H1 (cell line): ENCODE results near the gene GPR137. TPM values are rescaled to one million over a fixed set of nuclear protein-coding genes. Genes with fewer than 3 reads are reported as not detected.

Experiments
- CTCF ChIA-PET: fragments of 300-600 bp; sonication (Branson Sonifier 250); formaldehyde crosslinking; loops from one replicate; lab custom pipeline; 2021; ENCODE audit not compliant: partially characterized antibody; lab: Charles Lee
- POLR2A ChIA-PET: fragments of 300-600 bp; sonication (Branson Sonifier 250); formaldehyde crosslinking; loops from one replicate; lab custom pipeline; 2021; ENCODE audit warnings: inconsistent platforms; ENCODE audit not compliant: partially characterized antibody; lab: Charles Lee
- DNase-seq, 2 experiments: peaks; one replicate each; pipeline versions ENCODE4 v3.0.0 to v3.0.0-alpha.2; 2010 to 2022; ENCODE audit warnings: low spot score in 2 of 2, low read depth in 1 of 2, mixed read lengths in 1 of 2
- FAIRE-seq: peaks from 2 replicates; lab custom pipeline; 2011; peaks lifted over from hg19 to GRCh38; lab: Jason Lieb, UNC
- H2AFZ ChIP-seq: 2 replicates; pipeline ENCODE4 v1.8.1; 2012; ENCODE audit warnings: low read length, inconsistent platforms
- H2AK5ac ChIP-seq: 2 replicates; pipeline ENCODE4 v1.6.1; 2013; ENCODE audit warnings: low read depth, low read length
- H2BK120ac ChIP-seq: replicated peaks from 2 replicates; pipeline ENCODE3; 2013; ENCODE audit warnings: low read depth, low read length, inconsistent platforms
- H2BK12ac ChIP-seq: 2 replicates; pipeline ENCODE4 v1.6.1; 2013; ENCODE audit warnings: low read depth, low read length
- H2BK15ac ChIP-seq: 2 replicates; pipeline ENCODE4 v1.6.1; 2013; ENCODE audit warnings: low read length
- H2BK20ac ChIP-seq: 2 replicates; pipeline ENCODE4 v1.6.1; 2013; ENCODE audit warnings: low read length
- H2BK5ac ChIP-seq: 2 replicates; pipeline ENCODE4 v1.6.1; 2013; ENCODE audit warnings: low read depth, low read length
- H3K14ac ChIP-seq: 2 replicates; pipeline ENCODE4 v1.6.1; 2013; ENCODE audit warnings: inconsistent platforms; ENCODE audit not compliant: insufficient read length
- H3K18ac ChIP-seq: 2 replicates; pipeline ENCODE4 v1.6.1; 2013; ENCODE audit warnings: low read length; ENCODE audit errors: extremely low read depth
- H3K23ac ChIP-seq: 2 replicates; pipeline ENCODE4 v1.6.1; 2013; ENCODE audit warnings: inconsistent platforms; ENCODE audit not compliant: insufficient read length
- H3K23me2 ChIP-seq: 2 replicates; pipeline ENCODE4 v1.6.1; 2013; ENCODE audit warnings: low read depth, low read length
- H3K27ac ChIP-seq: 2 replicates; pipeline ENCODE4 v1.6.1; 2011; ENCODE audit warnings: low read depth, low read length, inconsistent platforms
- H3K27me3 ChIP-seq, 4 experiments: replicated peaks in 1 of 4; 1 replicate in 1 of 4; 2 replicates in 3 of 4; pipeline versions ENCODE4 v1.6.1 to v1.8.1; 2011 to 2013; ENCODE audit warnings: low read length in 3 of 4, mild to moderate bottlenecking in 3 of 4, inconsistent platforms in 2 of 4, mixed read lengths in 2 of 4, moderate library complexity in 1 of 4; ENCODE audit not compliant: control insufficient read depth in 3 of 4, insufficient read depth in 3 of 4; ENCODE audit errors: extremely low read depth in 1 of 4
- H3K36me3 ChIP-seq, 4 experiments: 2 replicates each; pipeline versions ENCODE4 v1.6.1 to v1.8.1; 2011 to 2013; ENCODE audit warnings: mild to moderate bottlenecking in 4 of 4, low read length in 3 of 4, moderate library complexity in 2 of 4, control low read depth in 1 of 4, inconsistent platforms in 1 of 4; ENCODE audit not compliant: insufficient read depth in 4 of 4, control insufficient read depth in 2 of 4
- H3K4ac ChIP-seq: replicated peaks from 2 replicates; pipeline ENCODE3; 2013; ENCODE audit warnings: low read length, low read depth, mixed read lengths, inconsistent platforms; ENCODE audit not compliant: insufficient read length
- H3K4me1 ChIP-seq, 4 experiments: replicated peaks in 1 of 4; 1 replicate in 1 of 4; 2 replicates in 3 of 4; pipeline versions ENCODE4 v1.6.1 to v1.8.1; 2011 to 2013; ENCODE audit warnings: low read length in 3 of 4, inconsistent platforms in 2 of 4, mixed read lengths in 1 of 4; ENCODE audit not compliant: insufficient read depth in 4 of 4, control insufficient read depth in 3 of 4
- H3K4me2 ChIP-seq, 2 experiments: 2 replicates each; pipeline versions ENCODE4 v1.6.1 to v1.8.1; 2011 to 2013; ENCODE audit warnings: low read depth in 2 of 2, low read length in 2 of 2, control low read depth in 1 of 2, inconsistent platforms in 1 of 2, mild to moderate bottlenecking in 1 of 2; ENCODE audit not compliant: insufficient read depth in 1 of 2
- H3K4me3 ChIP-seq, 4 experiments: fragments of 200-600, 300-600 bp in 1 of 4; sonication (generic), shearing (Covaris generic), sonication (Bioruptor Twin) in 1 of 4; 2 replicates each; pipeline versions ENCODE4 v1.5.1 to v1.8.1; 2011 to 2016; ENCODE audit warnings: low read length in 4 of 4, low read depth in 3 of 4, control low read depth in 2 of 4, inconsistent platforms in 2 of 4, mild to moderate bottlenecking in 2 of 4, mixed read lengths in 1 of 4, moderate library complexity in 1 of 4; ENCODE audit not compliant: insufficient read depth in 2 of 4; ENCODE audit errors: extremely low read depth in 1 of 4
- H3K56ac ChIP-seq: replicated peaks from 2 replicates; pipeline ENCODE3; 2013; ENCODE audit warnings: low read depth, mild to moderate bottlenecking, mixed read lengths, low read length, inconsistent platforms; ENCODE audit not compliant: insufficient read length
- H3K79me1 ChIP-seq: 2 replicates; pipeline ENCODE4 v1.6.1; 2013; ENCODE audit warnings: low read depth, low read length, control low read depth
- H3K79me2 ChIP-seq, 2 experiments: 2 replicates each; pipeline versions ENCODE4 v1.6.1 to v1.8.1; 2012 to 2013; ENCODE audit warnings: low read length in 2 of 2, mild to moderate bottlenecking in 2 of 2, inconsistent platforms in 1 of 2; ENCODE audit not compliant: insufficient read depth in 2 of 2, control insufficient read depth in 1 of 2
- H3K9ac ChIP-seq, 4 experiments: replicated peaks in 1 of 4; 1 replicate in 1 of 4; 2 replicates in 3 of 4; pipeline versions ENCODE4 v1.6.1 to v1.8.1; 2011 to 2013; ENCODE audit warnings: low read depth in 3 of 4, low read length in 3 of 4, control low read depth in 2 of 4, mild to moderate bottlenecking in 2 of 4, moderate library complexity in 2 of 4, inconsistent platforms in 1 of 4; ENCODE audit errors: extremely low read depth in 1 of 4
- H3K9me3 ChIP-seq, 2 experiments: 2 replicates each; pipeline versions ENCODE4 v1.6.1 to v1.8.1; 2012 to 2013; ENCODE audit warnings: mild to moderate bottlenecking in 2 of 2, moderate library complexity in 2 of 2, control low read depth in 1 of 2, inconsistent platforms in 1 of 2, low read depth in 1 of 2, low read length in 1 of 2, mixed read lengths in 1 of 2; ENCODE audit not compliant: insufficient read depth in 2 of 2
- H4K20me1 ChIP-seq, 2 experiments: replicated peaks in 1 of 2; 2 replicates each; pipeline versions ENCODE3 to v1.8.1; 2011 to 2013; ENCODE audit warnings: inconsistent platforms in 2 of 2, low read length in 2 of 2, mild to moderate bottlenecking in 1 of 2; ENCODE audit not compliant: insufficient read depth in 2 of 2, control insufficient read depth in 1 of 2
- H4K5ac ChIP-seq: 2 replicates; pipeline ENCODE4 v1.6.1; 2013; ENCODE audit warnings: low read length, low read depth, mixed read lengths, inconsistent platforms; ENCODE audit not compliant: insufficient read length
- H4K8ac ChIP-seq: 2 replicates; pipeline ENCODE4 v1.8.0; 2013; ENCODE audit warnings: mild to moderate bottlenecking, moderate library complexity, low read length, inconsistent platforms; ENCODE audit not compliant: insufficient read depth; ENCODE audit errors: extremely low read depth
- H4K91ac ChIP-seq: replicated peaks from 2 replicates; pipeline ENCODE3; 2013; ENCODE audit warnings: low read length, mixed read lengths, inconsistent platforms; ENCODE audit not compliant: insufficient read length
- BRCA1 ChIP-seq: IDR thresholded peaks from 2 replicates; pipeline ENCODE4 v1.6.1; 2012; ENCODE audit warnings: low read depth, low read length, improper control_type of control experiment
- CEBPB ChIP-seq: IDR thresholded peaks from 2 replicates; pipeline ENCODE4 v1.6.1; 2012; ENCODE audit warnings: low read depth, low read length
- E2F6 ChIP-seq: IDR thresholded peaks from 2 replicates; pipeline ENCODE4 v1.6.1; 2012; ENCODE audit warnings: inconsistent platforms
- HDAC2 ChIP-seq, 2 experiments: fragments of 300-600 bp in 1 of 2; sonication (generic) in 1 of 2; IDR thresholded peaks; 2 replicates each; pipeline ENCODE4 v1.6.1; 2011 to 2012; ENCODE audit warnings: low read depth in 2 of 2, low read length in 2 of 2, mild to moderate bottlenecking in 2 of 2, moderate library complexity in 2 of 2, borderline replicate concordance in 1 of 2, inconsistent platforms in 1 of 2
- POU5F1 ChIP-seq: IDR thresholded peaks from 2 replicates; pipeline ENCODE4 v1.6.1; 2011; ENCODE audit warnings: low read depth, mild to moderate bottlenecking, low read length, moderate library complexity
- SAP30 ChIP-seq: fragments of 300-600 bp; sonication (generic); IDR thresholded peaks from 2 replicates; pipeline ENCODE4 v1.7.1; 2012; ENCODE audit warnings: low read length, moderate library complexity, mild to moderate bottlenecking, inconsistent platforms; ENCODE audit not compliant: insufficient read depth, insufficient replicate concordance
- USF2 ChIP-seq: IDR thresholded peaks from 2 replicates; pipeline ENCODE4 v1.6.1; 2011; ENCODE audit warnings: low read length, improper control_type of control experiment
- WGBS, 2 experiments: shearing (Covaris generic) in 1 of 2; methylation state at CpG; one replicate each; pipeline versions ENCODE4 v1.1.6 to v1.1.7; 2013 to 2015; ENCODE audit warnings: low lambda C conversion rate in 2 of 2, mixed read lengths in 2 of 2, inconsistent platforms in 1 of 2, low coverage in 1 of 2, missing lambda C conversion rate in 1 of 2; ENCODE audit not compliant: insufficient replicate concordance in 2 of 2, insufficient coverage in 1 of 2, insufficient read length in 1 of 2; ENCODE audit errors: extremely low coverage in 1 of 2, missing lambda C conversion rate in 1 of 2; 5-methylcytosine and 5-hydroxymethylcytosine counted together
- polyA plus RNA-seq, 7 experiments: library from polyadenylated mRNA; depleted of rRNA in 3 of 7; stranded (reverse) in 5 of 7; unstranded in 2 of 7; fragments of >200 nt in 5 of 7; fragments of 200-250 nt in 2 of 7; gene quantifications; 1 replicate in 5 of 7; 2 replicates in 1 of 7; 4 replicates in 1 of 7; pipeline versions ENCODE4 v1.2.1 to v1.2.3, GENCODE V29; 2011 to 2013; ENCODE audit warnings: missing spikeins in 2 of 7, mixed read lengths in 2 of 7
- total RNA-seq: library from RNA; stranded (reverse); fragmentation: NEBNext Ultra II Directional; extraction: Animal tissue kit (Norgen Biotek cat#: 25700); gene quantifications from 2 replicates; pipeline ENCODE4 v1.2.1, GENCODE V29; 2021

GPR137 gene
- total and polyA plus RNA-seq, 2 of the 8 experiments (the other 6 are each of a cell fraction or from before 2014, with no cell fraction given): 36.2 to 37.8 TPM

DNA sequence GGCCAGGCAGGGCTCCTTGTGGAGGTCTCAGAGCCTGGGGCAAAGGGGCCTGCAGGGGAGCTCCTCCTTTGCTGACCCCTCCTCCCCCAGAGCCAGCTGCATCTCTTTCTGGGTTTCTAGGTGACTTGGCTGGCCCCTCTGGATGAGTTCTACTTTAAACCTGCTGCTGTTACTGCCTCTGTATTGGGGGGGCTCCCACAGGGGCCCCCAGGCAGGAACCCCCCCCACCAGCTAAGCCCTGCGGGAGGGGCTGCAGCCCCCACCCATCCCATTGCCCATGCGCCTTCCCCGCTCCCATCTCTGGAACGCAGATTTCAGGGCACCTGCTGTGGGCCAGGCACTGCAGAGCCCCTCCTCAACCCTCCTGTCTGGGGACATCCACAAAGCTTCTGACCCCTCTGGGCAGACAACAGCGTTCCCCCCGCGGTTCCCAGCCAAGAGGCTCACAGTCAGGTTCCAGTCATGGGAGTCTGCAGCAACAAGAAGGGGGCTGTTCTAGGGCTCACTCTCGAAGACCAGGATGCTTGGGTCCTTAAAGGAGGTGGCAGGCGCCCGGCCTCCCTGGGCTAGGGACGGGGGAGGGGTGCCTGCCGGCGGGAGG is 35.1 kb upstream of the GPR137 start:
- H3K79me1 ChIP-seq: peaks cover 7% of the 10 kb centered on the region
- FAIRE-seq (no peak), DNase-seq (no peak)
- peak overlapping the region; percentile 93; the same call in 1 of the 2 replicates for H2BK5ac ChIP-seq
- H3K9ac ChIP-seq: peak overlapping the region in 2 of 4 experiments; percentile 67 to 76; a peak in 4 of 7 replicates
- peaks cover 6 to 31% of the 10 kb centered on the region in 2 experiments; a peak in 3 of 4 replicates for H3K79me2 ChIP-seq
- CTCF ChIA-PET: interaction anchor here (0.6 to 10.0 kb wide), 27 partner anchors 9 to 402 kb away, joined by 3 to 102 read pairs (median 5); partner anchors contain the start of genes CATSPERZ, FERMT3, FKBP2 and NUDT22
- no peaks in the 10 kb centered on the region for H3K27me3 ChIP-seq
- H3K4me1 ChIP-seq: peaks cover 0 to 41% (median 35%) of the 10 kb centered on the region in 4 experiments; a peak in 6 of 7 replicates
- H2AK5ac ChIP-seq: 0 out of 2 replicates have a peak overlapping the region, but pooled peaks have one; percentile 92
- peak overlapping the region; percentile 78 for H3K56ac ChIP-seq
- peaks cover 18% of the 10 kb centered on the region for H3K23me2 ChIP-seq
- H4K5ac ChIP-seq: peak overlapping the region; percentile 75
- H4K20me1 ChIP-seq: peaks cover 6 to 15% of the 10 kb centered on the region in 2 experiments
- no peak overlapping the region for H3K23ac ChIP-seq
- H3K36me3 ChIP-seq: peaks cover 2 to 12% (median 7%) of the 10 kb centered on the region in 4 experiments; a peak in 5 of 8 replicates
- H3K4me3 ChIP-seq: peak overlapping the region; percentile 46 to 73 (median 55)
- POLR2A ChIA-PET: interaction anchor here (0.7 to 13.1 kb wide), 21 partner anchors 8 to 272 kb away, joined by 3 to 352 read pairs (median 6); partner anchors contain the start of genes DNAJC4, ESRRA, FKBP2 and KCNK4
- peak overlapping the region; percentile 87 for H3K4ac ChIP-seq
- peak overlapping the region; percentile 98 for H3K18ac ChIP-seq
- H2AFZ ChIP-seq: no peak overlapping the region
- WGBS, 2 experiments: 2% methylated on average over 10 of the region's 13 CpGs; no CpG with 5 or more reads in 1 of the 2 experiments
- H4K8ac ChIP-seq: peak overlapping the region; percentile 76; the same call in 1 of the 2 replicates
- no peaks in the 10 kb centered on the region for H3K9me3 ChIP-seq
- H2BK120ac ChIP-seq: no peak overlapping the region
- H3K4me2 ChIP-seq: peak overlapping the region; percentile 73 to 99
- peak overlapping the region; percentile 98 for H4K91ac ChIP-seq
- peak overlapping the region; percentile 99; the same call in 1 of the 2 replicates for H2BK15ac ChIP-seq
- peak overlapping the region; percentile 99; the same call in 1 of the 2 replicates for H2BK12ac ChIP-seq
- H3K27ac ChIP-seq: peak overlapping the region; percentile 72; the same call in 1 of the 2 replicates
- H3K14ac ChIP-seq: no peak overlapping the region
- H2BK20ac ChIP-seq: peak overlapping the region; percentile 53; the same call in 1 of the 2 replicates
- TF ChIP-seq SAP30 (no peak), USF2 (no peak), E2F6 (no peak), HDAC2 (IDR thresholded peaks at IDR 0.05; ENCODE audit: borderline replicate concordance in 1 of 2, low read depth in 2 of 2, low read length in 2 of 2) (no peak), POU5F1 (no peak), BRCA1 (no peak), CEBPB (no peak)
